DND-41 (cell line): Measurements from ENCODE around the gene MSMB.

ENCODE experiments used
- CTCF ChIP-seq: IDR thresholded peaks from 2 replicates; pipeline ENCODE4 v1.5.1; 2012; ENCODE audit warnings: borderline replicate concordance, low read length, moderate library complexity, mild to moderate bottlenecking; ENCODE audit not compliant: poor library complexity, severe bottlenecking; ENCODE audit errors: extremely low read depth
- EZH2 ChIP-seq: IDR thresholded peaks from 3 replicates; pipeline ENCODE4 v1.6.1; 2012; ENCODE audit warnings: borderline replicate concordance, low read depth, mild to moderate bottlenecking, moderate library complexity, low read length, inconsistent platforms; ENCODE audit not compliant: severe bottlenecking

- TF ChIP-seq CTCF (no peak), EZH2 (no peak)
These were observed at the start of gene MSMB for GRCh38 chr10:46046261-46046660.
